GM23338 (cell line): Measurements from ENCODE around the gene C1orf50.

Experiments
- CREB1 ChIP-seq: fragments of 250-450 bp; sonication (Bioruptor Pico); IDR thresholded peaks from 2 replicates; pipeline ENCODE4 v1.5.0; 2020; ENCODE audit warnings: low read depth, mild to moderate bottlenecking, moderate library complexity
- EZH2 ChIP-seq: fragments of 200-600 bp; sonication (generic); IDR thresholded peaks from one replicate; pipeline ENCODE4 v1.8.0; 2017; ENCODE audit warnings: antibody characterized with exemption, mild to moderate bottlenecking, low read depth; ENCODE audit not compliant: unreplicated experiment
- EZH2phosphoT487 ChIP-seq: fragments of 200-600 bp; sonication (generic); IDR thresholded peaks from one replicate; pipeline ENCODE4 v1.8.1; 2018; ENCODE audit warnings: antibody characterized with exemption; ENCODE audit not compliant: unreplicated experiment
- JUNB ChIP-seq: IDR thresholded peaks from one replicate; pipeline ENCODE4 v1.6.1; 2016; ENCODE audit warnings: antibody characterized with exemption; ENCODE audit not compliant: unreplicated experiment
- NANOG ChIP-seq: IDR thresholded peaks from 2 replicates; pipeline ENCODE4 v1.6.1; 2016; ENCODE audit warnings: antibody characterized with exemption, borderline replicate concordance
- POLR2AphosphoS5 ChIP-seq: IDR thresholded peaks from 2 replicates; pipeline ENCODE4 v1.6.1; 2016; ENCODE audit warnings: antibody characterized with exemption, low read depth
- REST ChIP-seq: IDR thresholded peaks from one replicate; pipeline ENCODE4 v1.6.1; 2018; ENCODE audit warnings: antibody characterized with exemption; ENCODE audit not compliant: unreplicated experiment
- STAT1 ChIP-seq: IDR thresholded peaks from one replicate; pipeline ENCODE4 v1.6.1; 2016; ENCODE audit warnings: antibody characterized with exemption; ENCODE audit not compliant: unreplicated experiment
- ZNF114 ChIP-seq: fragments of 250-450 bp; sonication (Bioruptor Pico); IDR thresholded peaks from 2 replicates; pipeline ENCODE4 v1.5.0; 2020; ENCODE audit warnings: mild to moderate bottlenecking, moderate library complexity
- ZNF331 ChIP-seq: fragments of 250-450 bp; sonication (Bioruptor Pico); IDR thresholded peaks from 2 replicates; pipeline ENCODE4 v1.5.0; 2020; ENCODE audit warnings: low read depth, mild to moderate bottlenecking, moderate library complexity
- ZNF462 ChIP-seq: fragments of 250-450 bp; sonication (Bioruptor Pico); IDR thresholded peaks from 2 replicates; pipeline ENCODE4 v1.5.0; 2020; ENCODE audit warnings: mild to moderate bottlenecking, moderate library complexity
- TF ChIP-seq, protein P1 (sequence below), 2 experiments: fragments of 200-600 bp in 1 of 2; sonication (generic) in 1 of 2; conservative IDR thresholded peaks; 2 replicates each; pipeline versions ENCODE4 v1.5.1 to v1.6.1; 2016 to 2017; ENCODE audit warnings: antibody characterized with exemption in 2 of 2, low read depth in 2 of 2, mild to moderate bottlenecking in 2 of 2, moderate library complexity in 1 of 2
- TF ChIP-seq, protein P2 (sequence below): IDR thresholded peaks from 2 replicates; pipeline ENCODE4 v1.6.1; 2016; ENCODE audit warnings: antibody characterized with exemption

DNA sequence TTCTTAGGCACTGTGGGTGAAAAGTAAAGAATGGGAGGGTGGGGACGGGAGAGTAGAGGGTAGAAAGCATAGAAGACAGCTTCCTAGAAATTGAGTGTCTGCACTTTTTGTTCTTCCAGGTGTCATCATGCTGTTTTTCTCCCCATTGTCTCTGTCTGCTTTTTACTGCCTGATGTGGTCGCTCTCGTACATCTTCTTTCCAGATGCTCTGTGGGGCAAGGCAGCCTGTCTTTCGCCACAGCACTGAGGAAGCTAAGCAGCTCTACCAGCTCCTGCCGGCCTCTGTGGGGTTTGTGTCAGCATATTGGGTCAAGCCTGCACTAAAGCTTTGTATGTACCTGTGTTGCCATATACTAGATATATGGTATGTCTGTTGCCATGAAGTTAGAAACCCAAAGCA lies 30.9 kb downstream of the C1orf50 start:
- TF ChIP-seq POLR2AphosphoS5 (no peak), CREB1 (CRISPR knock-in tag) (no peak), EZH2 (no peak), ZNF331 (CRISPR knock-in tag) (no peak), ZNF114 (no peak), REST (no peak), NANOG (no peak), JUNB (no peak), STAT1 (no peak), EZH2phosphoT487 (no peak), ZNF462 (no peak)
- TF ChIP-seq, protein P1, sequence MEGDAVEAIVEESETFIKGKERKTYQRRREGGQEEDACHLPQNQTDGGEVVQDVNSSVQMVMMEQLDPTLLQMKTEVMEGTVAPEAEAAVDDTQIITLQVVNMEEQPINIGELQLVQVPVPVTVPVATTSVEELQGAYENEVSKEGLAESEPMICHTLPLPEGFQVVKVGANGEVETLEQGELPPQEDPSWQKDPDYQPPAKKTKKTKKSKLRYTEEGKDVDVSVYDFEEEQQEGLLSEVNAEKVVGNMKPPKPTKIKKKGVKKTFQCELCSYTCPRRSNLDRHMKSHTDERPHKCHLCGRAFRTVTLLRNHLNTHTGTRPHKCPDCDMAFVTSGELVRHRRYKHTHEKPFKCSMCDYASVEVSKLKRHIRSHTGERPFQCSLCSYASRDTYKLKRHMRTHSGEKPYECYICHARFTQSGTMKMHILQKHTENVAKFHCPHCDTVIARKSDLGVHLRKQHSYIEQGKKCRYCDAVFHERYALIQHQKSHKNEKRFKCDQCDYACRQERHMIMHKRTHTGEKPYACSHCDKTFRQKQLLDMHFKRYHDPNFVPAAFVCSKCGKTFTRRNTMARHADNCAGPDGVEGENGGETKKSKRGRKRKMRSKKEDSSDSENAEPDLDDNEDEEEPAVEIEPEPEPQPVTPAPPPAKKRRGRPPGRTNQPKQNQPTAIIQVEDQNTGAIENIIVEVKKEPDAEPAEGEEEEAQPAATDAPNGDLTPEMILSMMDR (conservative IDR thresholded peaks at IDR 0.05; ENCODE audit: low read depth in 2 of 2), result peak in 1 of 2 experiments; percentile 13; a peak in 1 of 4 replicates
- TF ChIP-seq, protein P2, sequence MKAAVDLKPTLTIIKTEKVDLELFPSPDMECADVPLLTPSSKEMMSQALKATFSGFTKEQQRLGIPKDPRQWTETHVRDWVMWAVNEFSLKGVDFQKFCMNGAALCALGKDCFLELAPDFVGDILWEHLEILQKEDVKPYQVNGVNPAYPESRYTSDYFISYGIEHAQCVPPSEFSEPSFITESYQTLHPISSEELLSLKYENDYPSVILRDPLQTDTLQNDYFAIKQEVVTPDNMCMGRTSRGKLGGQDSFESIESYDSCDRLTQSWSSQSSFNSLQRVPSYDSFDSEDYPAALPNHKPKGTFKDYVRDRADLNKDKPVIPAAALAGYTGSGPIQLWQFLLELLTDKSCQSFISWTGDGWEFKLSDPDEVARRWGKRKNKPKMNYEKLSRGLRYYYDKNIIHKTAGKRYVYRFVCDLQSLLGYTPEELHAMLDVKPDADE, result no peak
